ENCODE data around the gene ASF1B. TPM values are rescaled to one million over a fixed set of nuclear protein-coding genes. Genes with fewer than 3 reads are reported as not detected.

The ASF1B gene
- total RNA-seq, 1 experiment from 2014 or later, result 78.1 TPM

- no peak for TF ChIP-seq CEBPB (IDR thresholded peaks at IDR 0.05; ENCODE audit: low read depth)
- peak; percentile 23 for TF ChIP-seq TCF7L2 (IDR thresholded peaks at IDR 0.05; ENCODE audit: borderline replicate concordance, extremely low read depth, insufficient read depth, insufficient read length)
- TF ChIP-seq FOSL1 (IDR thresholded peaks at IDR 0.05; ENCODE audit: low read depth), result no peak
- TF ChIP-seq POLR2AphosphoS5 (IDR thresholded peaks at IDR 0.05; ENCODE audit: low read depth, low read length), result no peak
- TF ChIP-seq SRF (IDR thresholded peaks at IDR 0.05; ENCODE audit: low read depth), result no peak
- TF ChIP-seq ELF1 (IDR thresholded peaks at IDR 0.05; ENCODE audit: borderline replicate concordance, low read depth), result no peak
- peak; percentile 100 for TF ChIP-seq SP1 (IDR thresholded peaks at IDR 0.05; ENCODE audit: low read depth)
- TF ChIP-seq, protein P1, sequence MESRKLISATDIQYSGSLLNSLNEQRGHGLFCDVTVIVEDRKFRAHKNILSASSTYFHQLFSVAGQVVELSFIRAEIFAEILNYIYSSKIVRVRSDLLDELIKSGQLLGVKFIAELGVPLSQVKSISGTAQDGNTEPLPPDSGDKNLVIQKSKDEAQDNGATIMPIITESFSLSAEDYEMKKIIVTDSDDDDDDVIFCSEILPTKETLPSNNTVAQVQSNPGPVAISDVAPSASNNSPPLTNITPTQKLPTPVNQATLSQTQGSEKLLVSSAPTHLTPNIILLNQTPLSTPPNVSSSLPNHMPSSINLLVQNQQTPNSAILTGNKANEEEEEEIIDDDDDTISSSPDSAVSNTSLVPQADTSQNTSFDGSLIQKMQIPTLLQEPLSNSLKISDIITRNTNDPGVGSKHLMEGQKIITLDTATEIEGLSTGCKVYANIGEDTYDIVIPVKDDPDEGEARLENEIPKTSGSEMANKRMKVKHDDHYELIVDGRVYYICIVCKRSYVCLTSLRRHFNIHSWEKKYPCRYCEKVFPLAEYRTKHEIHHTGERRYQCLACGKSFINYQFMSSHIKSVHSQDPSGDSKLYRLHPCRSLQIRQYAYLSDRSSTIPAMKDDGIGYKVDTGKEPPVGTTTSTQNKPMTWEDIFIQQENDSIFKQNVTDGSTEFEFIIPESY (IDR thresholded peaks at IDR 0.05; ENCODE audit: extremely low read depth, insufficient replicate concordance, low read length), result peak; percentile 44
- no peak for TF ChIP-seq ZNF274 (IDR thresholded peaks at IDR 0.05; ENCODE audit: low read depth, low read length)
- TF ChIP-seq JUND (IDR thresholded peaks at IDR 0.05), result no peak
- TF ChIP-seq EGR1 (IDR thresholded peaks at IDR 0.05; ENCODE audit: low read depth), result peak; percentile 99
- Histone ChIP-seq H3K4me3 (replicated peaks in 1 of 2; ENCODE audit: low read depth in 1 of 2, low read length in 2 of 2) (peak within 1 kb of the TSS; percentile 72 to 84), H2AFZ (ENCODE audit: low read depth, low read length, poor library complexity, severe bottlenecking) (no peak within 1 kb of the TSS), H3K9ac (ENCODE audit: low read length) (peak within 1 kb of the TSS; percentile 69), H3K36me3 (ENCODE audit: control insufficient read depth in 1 of 2, insufficient read depth in 2 of 2, low read length in 2 of 2) (peaks cover 2 to 5% of the 10 kb centered on the region in 2 experiments; a peak in 1 of 4 replicates), H3K9me3 (ENCODE audit: control insufficient read depth in 1 of 2, insufficient read depth in 1 of 2, low read depth in 1 of 2, low read length in 2 of 2) (no peaks in the 10 kb centered on the region), H3K79me2 (ENCODE audit: insufficient read depth, low read length) (peaks cover 23% of the 10 kb centered on the region), H3K27ac (ENCODE audit: low read depth, low read length) (peak within 1 kb of the TSS; percentile 82), H3K9me2 (ENCODE audit: insufficient read depth) (no peaks in the 10 kb centered on the region), H4K20me1 (ENCODE audit: insufficient read depth) (no peaks in the 10 kb centered on the region), H3K27me3 (ENCODE audit: insufficient read depth, low read length) (no peaks in the 10 kb centered on the region), H3K4me2 (ENCODE audit: low read length) (peak within 1 kb of the TSS; percentile 93), H3K4me1 (ENCODE audit: control insufficient read depth in 1 of 2, insufficient read depth in 2 of 2, low read length in 2 of 2) (peaks cover 32 to 43% of the 10 kb centered on the region in 2 experiments)
- ChIA-PET RAD21 (ENCODE audit: low non-redundant PET in 1 of 2, low total read pairs in 2 of 2, uncharacterized antibody in 2 of 2, unreplicated experiment in 2 of 2) (no interaction called here), CTCF (interaction anchor here (1.0 kb wide), 1 partner anchor 19 kb away, joined by 8 read pairs; the partner anchor contains the start of gene ASF1B), POLR2A (interaction anchor here (0.6 kb wide), 2 partner anchors 12 to 246 kb away, joined by 3 read pairs; no protein-coding TSS in a partner anchor)
- DNase-seq (ENCODE audit: low read depth, low spot score) (peak; percentile 96), ATAC-seq (peak; percentile 90)
- BruUV-seq (replicated peaks), result no TSS peak
- intact Hi-C loops (cut with micrococcal nuclease), result no loop called here
Measured at GRCh38 chr19:14117668-14118164, 18.7 kb downstream of the ASF1B start, which contains the start of gene PRKACA. Gene PRKACA (minus strand): TSS chr19:14117762. CDS start chr19:14117547, 215 bp downstream.

Data from HCT116 (cell line).